ENCODE data around the gene EPHA5. TPM values are rescaled to one million over a fixed set of nuclear protein-coding genes. Genes with fewer than 3 reads are reported as not detected.

Gene EPHA5
- total and polyA plus RNA-seq, 2 experiments from 2014 or later: 0.15 TPM; not detected in 1

GRCh38 chr4:65340382-65341109 lies 329.7 kb downstream of the EPHA5 start:
- TF ChIP-seq CTCF (IDR thresholded peaks at IDR 0.05; ENCODE audit: low read depth, low read length): no peak
- Histone ChIP-seq H3K27ac (no peak overlapping the region), H3K36me3 (no peaks in the 10 kb centered on the region), H3K9me3 (ENCODE audit: low read depth) (no peaks in the 10 kb centered on the region), H3K27me3 (no peaks in the 10 kb centered on the region), H3K4me3 (no peak overlapping the region), H3K4me1 (ENCODE audit: low read depth) (no peaks in the 10 kb centered on the region)
- DNase-seq (ENCODE audit: low read depth in 1 of 2, low spot score in 1 of 2): no peak

GRCh38 chr4:65337371-65337770 lies 332.9 kb downstream of the EPHA5 start:
- H3K4me3 ChIP-seq: no peak overlapping the region

GRCh38 chr4:65336465-65336864 lies 333.8 kb downstream of the EPHA5 start:
- Histone ChIP-seq H3K27me3 (no peaks in the 10 kb centered on the region), H3K4me1 (ENCODE audit: low read depth) (no peaks in the 10 kb centered on the region), H3K9me3 (ENCODE audit: low read depth) (no peaks in the 10 kb centered on the region), H3K4me3 (no peak overlapping the region), H3K27ac (no peak overlapping the region), H3K36me3 (no peaks in the 10 kb centered on the region)
- no peak for TF ChIP-seq CTCF (IDR thresholded peaks at IDR 0.05; ENCODE audit: low read depth, low read length)
- DNase-seq (ENCODE audit: low read depth in 1 of 2, low spot score in 1 of 2): no peak

More at GRCh38 chr4:65337371-65337770, 332.9 kb downstream of the EPHA5 start:
- DNase-seq (ENCODE audit: low read depth in 1 of 2, low spot score in 1 of 2): no peak
- Histone ChIP-seq H3K27me3 (no peaks in the 10 kb centered on the region), H3K36me3 (no peaks in the 10 kb centered on the region), H3K27ac (no peak overlapping the region), H3K9me3 (ENCODE audit: low read depth) (no peaks in the 10 kb centered on the region), H3K4me1 (ENCODE audit: low read depth) (no peaks in the 10 kb centered on the region)
- no peak for TF ChIP-seq CTCF (IDR thresholded peaks at IDR 0.05; ENCODE audit: low read depth, low read length)

GRCh38 chr4:65316534-65316933 lies 353.8 kb downstream of the EPHA5 start:
- no peak overlapping the region for H3K4me3 ChIP-seq
- no peak for TF ChIP-seq CTCF (IDR thresholded peaks at IDR 0.05; ENCODE audit: low read depth, low read length)
- DNase-seq (ENCODE audit: low read depth in 1 of 2, low spot score in 1 of 2): no peak
- no peaks in the 10 kb centered on the region for H3K36me3 ChIP-seq
- no peaks in the 10 kb centered on the region for H3K9me3 ChIP-seq (ENCODE audit: low read depth)
- no peak overlapping the region for H3K27ac ChIP-seq
- H3K27me3 ChIP-seq: no peaks in the 10 kb centered on the region
- H3K4me1 ChIP-seq (ENCODE audit: low read depth): no peaks in the 10 kb centered on the region

- no peak for DNase-seq (ENCODE audit: low read depth in 1 of 2, low spot score in 1 of 2)
- Histone ChIP-seq H3K4me3 (no peak overlapping the region), H3K9me3 (ENCODE audit: low read depth) (no peaks in the 10 kb centered on the region), H3K36me3 (no peaks in the 10 kb centered on the region), H3K27me3 (no peaks in the 10 kb centered on the region), H3K27ac (no peak overlapping the region), H3K4me1 (ENCODE audit: low read depth) (no peaks in the 10 kb centered on the region)
- TF ChIP-seq CTCF (IDR thresholded peaks at IDR 0.05; ENCODE audit: low read depth, low read length): no peak
Measured at GRCh38 chr4:65311120-65311519, 359.2 kb downstream of the EPHA5 start.
